ENCODE data around the gene LRRC74A. TPM values are rescaled to one million over a fixed set of nuclear protein-coding genes. Genes with fewer than 3 reads are reported as not detected.

Gene LRRC74A
- total and polyA plus RNA-seq, 2 donors (not counting 3 experiments of a cell fraction or from before 2014, with no cell fraction given), result not detected

DNA sequence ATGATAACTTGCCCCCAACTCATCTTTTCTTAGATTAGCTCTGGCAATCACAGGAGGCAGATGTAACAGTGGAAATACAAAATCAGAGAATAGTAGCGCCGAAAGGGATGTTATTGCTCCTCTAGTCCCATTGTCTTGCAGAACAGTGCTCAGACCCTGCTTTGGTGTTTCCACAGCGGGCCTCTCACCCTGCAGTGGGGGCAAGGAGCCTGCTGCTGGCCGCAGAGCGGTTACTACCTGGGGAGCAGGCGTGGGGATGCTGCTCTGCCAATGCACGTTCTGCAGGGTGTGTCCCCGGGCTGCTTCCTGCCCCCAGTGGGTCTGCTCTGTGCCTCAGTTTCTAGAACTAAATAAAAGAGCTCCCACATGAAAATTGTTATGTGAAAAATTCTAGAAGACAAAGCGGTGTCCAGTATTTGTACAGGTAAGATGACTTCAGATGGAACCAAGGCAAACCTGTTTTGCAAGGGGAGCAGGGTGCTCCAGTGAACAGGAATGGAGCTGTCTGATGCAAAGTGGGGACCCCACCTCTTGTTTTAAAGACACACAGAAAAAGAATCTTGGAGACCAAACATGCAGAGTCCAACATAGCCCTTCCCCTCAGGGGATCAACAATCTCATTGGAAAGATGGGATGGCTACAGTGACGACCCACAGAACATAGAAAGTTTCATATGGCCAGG is 35.5 kb downstream of the LRRC74A start:
- no peak overlapping the region for H3K4me2 ChIP-seq (ENCODE audit: insufficient read depth, low read length)
- no peak for FAIRE-seq
- no TSS peak for BruUV-seq (replicated peaks)
- H3K79me2 ChIP-seq (ENCODE audit: control insufficient read depth, insufficient read depth, low read length), result no peaks in the 10 kb centered on the region
- H3K4me3 ChIP-seq (replicated peaks in 1 of 3; ENCODE audit: insufficient read depth in 1 of 3, low read depth in 1 of 3, low read length in 3 of 3), result no peak overlapping the region
- no peak overlapping the region for H3K9ac ChIP-seq (replicated peaks; ENCODE audit: extremely low read depth, insufficient read depth, low read length)
- dilution Hi-C loops (cut with MboI; ENCODE audit: extremely low pct_ligation_motif_present, low sequenced_read_pairs), result no loop called here
- H2AFZ ChIP-seq (ENCODE audit: low read depth, low read length), result no peak overlapping the region
- no peak for DNase-seq (ENCODE audit: low read depth, low spot score)
- H3K36me3 ChIP-seq (ENCODE audit: control insufficient read depth in 2 of 2, extremely low read depth in 1 of 2, insufficient read depth in 2 of 2, low read length in 2 of 2), result no peaks in the 10 kb centered on the region
- no peaks in the 10 kb centered on the region for H3K9me1 ChIP-seq (replicated peaks; ENCODE audit: control insufficient read depth, extremely low read depth, insufficient read depth, low read length)
- ChIA-PET POLR2A (no interaction called here), CTCF (interaction anchor here (1.2 kb wide), 1 partner anchor 11 kb away, joined by 3 read pairs; no protein-coding TSS in a partner anchor)
- H4K20me1 ChIP-seq (replicated peaks; ENCODE audit: control insufficient read depth, extremely low read depth, insufficient read depth, low read length), result no peaks in the 10 kb centered on the region
- intact Hi-C loops (cut with micrococcal nuclease), result loop anchor here (5.0 kb wide), 1 partner anchor 49 kb away; the partner anchor contains the start of gene ANGEL1
- H3K4me1 ChIP-seq (ENCODE audit: control insufficient read depth, extremely low read depth, insufficient read depth, low read length), result peaks cover 12% of the 10 kb centered on the region
- H3K27ac ChIP-seq (ENCODE audit: insufficient read depth, low read depth, low read length), result no peak overlapping the region
- no peaks in the 10 kb centered on the region for H3K9me3 ChIP-seq (replicated peaks; ENCODE audit: control insufficient read depth, insufficient read depth, low read length)
- TF ChIP-seq MYC (IDR thresholded peaks at IDR 0.05; ENCODE audit: low read depth, low read length) (no peak), FOS (IDR thresholded peaks at IDR 0.05; ENCODE audit: borderline replicate concordance, insufficient read depth, low read length) (no peak), POLR2AphosphoS5 (IDR thresholded peaks at IDR 0.05; ENCODE audit: insufficient read depth, low read depth, low read length) (no peak), POLR2A (IDR thresholded peaks at IDR 0.05; ENCODE audit: low read depth, low read length) (no peak), JUN (IDR thresholded peaks at IDR 0.05; ENCODE audit: borderline replicate concordance, insufficient read depth, insufficient read length, low read depth) (no peak), GATA2 (IDR thresholded peaks at IDR 0.05; ENCODE audit: insufficient read depth, insufficient read length, low read depth, low read length) (no peak), EZH2 (IDR thresholded peaks at IDR 0.05; ENCODE audit: borderline replicate concordance, low read depth, low read length, severe bottlenecking) (no peak)
- TF ChIP-seq, protein P1, sequence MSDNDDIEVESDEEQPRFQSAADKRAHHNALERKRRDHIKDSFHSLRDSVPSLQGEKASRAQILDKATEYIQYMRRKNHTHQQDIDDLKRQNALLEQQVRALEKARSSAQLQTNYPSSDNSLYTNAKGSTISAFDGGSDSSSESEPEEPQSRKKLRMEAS (IDR thresholded peaks at IDR 0.05; ENCODE audit: insufficient read depth, insufficient read length), result no peak
- TF ChIP-seq, protein P2, sequence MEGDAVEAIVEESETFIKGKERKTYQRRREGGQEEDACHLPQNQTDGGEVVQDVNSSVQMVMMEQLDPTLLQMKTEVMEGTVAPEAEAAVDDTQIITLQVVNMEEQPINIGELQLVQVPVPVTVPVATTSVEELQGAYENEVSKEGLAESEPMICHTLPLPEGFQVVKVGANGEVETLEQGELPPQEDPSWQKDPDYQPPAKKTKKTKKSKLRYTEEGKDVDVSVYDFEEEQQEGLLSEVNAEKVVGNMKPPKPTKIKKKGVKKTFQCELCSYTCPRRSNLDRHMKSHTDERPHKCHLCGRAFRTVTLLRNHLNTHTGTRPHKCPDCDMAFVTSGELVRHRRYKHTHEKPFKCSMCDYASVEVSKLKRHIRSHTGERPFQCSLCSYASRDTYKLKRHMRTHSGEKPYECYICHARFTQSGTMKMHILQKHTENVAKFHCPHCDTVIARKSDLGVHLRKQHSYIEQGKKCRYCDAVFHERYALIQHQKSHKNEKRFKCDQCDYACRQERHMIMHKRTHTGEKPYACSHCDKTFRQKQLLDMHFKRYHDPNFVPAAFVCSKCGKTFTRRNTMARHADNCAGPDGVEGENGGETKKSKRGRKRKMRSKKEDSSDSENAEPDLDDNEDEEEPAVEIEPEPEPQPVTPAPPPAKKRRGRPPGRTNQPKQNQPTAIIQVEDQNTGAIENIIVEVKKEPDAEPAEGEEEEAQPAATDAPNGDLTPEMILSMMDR (IDR thresholded peaks at IDR 0.05; ENCODE audit: extremely low read depth in 1 of 2, insufficient read depth in 1 of 2, low read depth in 1 of 2, low read length in 2 of 2), result no peak
- H3K27me3 ChIP-seq (ENCODE audit: control insufficient read depth in 2 of 2, insufficient read depth in 2 of 2, low read length in 2 of 2), result peaks cover 3 to 5% of the 10 kb centered on the region in 2 experiments

Data from endothelial cell of umbilical vein (primary cell).